CD4-positive, alpha-beta memory T cell (primary cell): ENCODE data around the gene TMEM38A. TPM values are rescaled to one million over a fixed set of nuclear protein-coding genes. Genes with fewer than 3 reads are reported as not detected.
A peak's percentile ranks its signal among the peaks of the same experiment; 100 is the strongest.

Experiments used
- CTCF ChIA-PET: fragments of 350-600 bp; sonication (Branson Sonifier 250); formaldehyde crosslinking; loops from one replicate; lab custom pipeline; 2021; ENCODE audit warnings: inconsistent platforms; ENCODE audit not compliant: partially characterized antibody; lab: Charles Lee
- POLR2A ChIA-PET: fragments of 350-600 bp; sonication (Branson Sonifier 250); formaldehyde crosslinking; loops from one replicate; lab custom pipeline; 2021; ENCODE audit not compliant: partially characterized antibody; lab: Charles Lee
- DNase-seq, 5 donors: peaks; one replicate each; pipeline versions ENCODE4 v3.0.0 to v3.0.0-alpha.2; 2020 to 2022; ENCODE audit warnings: mixed read lengths in 1 of 5
- H3K27ac ChIP-seq: one replicate; pipeline ENCODE4 v1.7.0; 2013; ENCODE audit warnings: low read depth, low read length
- H3K27me3 ChIP-seq: 2 replicates; pipeline ENCODE4 v1.7.0; 2013; ENCODE audit warnings: mild to moderate bottlenecking, low read length, moderate library complexity; ENCODE audit not compliant: insufficient read depth
- H3K36me3 ChIP-seq: 2 replicates; pipeline ENCODE4 v1.7.0; 2013; ENCODE audit warnings: mild to moderate bottlenecking, low read length, moderate library complexity; ENCODE audit not compliant: insufficient read depth
- H3K4me1 ChIP-seq: 2 replicates; pipeline ENCODE4 v1.7.0; 2013; ENCODE audit warnings: mild to moderate bottlenecking, low read length, moderate library complexity; ENCODE audit not compliant: insufficient read depth
- H3K4me3 ChIP-seq, 2 donors: one replicate each; pipeline ENCODE4 v1.7.0; 2013; ENCODE audit warnings: low read length in 2 of 2, mild to moderate bottlenecking in 1 of 2
- H3K9me3 ChIP-seq, 2 donors: one replicate each; pipeline ENCODE4 v1.7.0; 2013; ENCODE audit warnings: low read length in 2 of 2, control low read depth in 1 of 2; ENCODE audit not compliant: control insufficient read depth in 1 of 2
- H3K27ac Mint-ChIP-seq, 7 donors: one replicate each; pipeline ENCODE4 v1.8.0; 2020 to 2021; ENCODE audit warnings: mixed read lengths in 7 of 7, mild to moderate bottlenecking in 6 of 7, inconsistent platforms in 3 of 7, moderate library complexity in 3 of 7
- H3K27me3 Mint-ChIP-seq, 2 donors: one replicate each; pipeline ENCODE4 v1.8.0; 2020 to 2021; ENCODE audit warnings: mixed read lengths in 2 of 2
- H3K36me3 Mint-ChIP-seq, 2 donors: one replicate each; pipeline ENCODE4 v1.8.0; 2020 to 2021; ENCODE audit warnings: mixed read lengths in 2 of 2, inconsistent platforms in 1 of 2, mild to moderate bottlenecking in 1 of 2
- H3K4me1 Mint-ChIP-seq, 4 donors: one replicate each; pipeline ENCODE4 v1.8.0; 2020 to 2021; ENCODE audit warnings: mixed read lengths in 4 of 4, mild to moderate bottlenecking in 1 of 4
- H3K4me3 Mint-ChIP-seq, 8 donors: one replicate each; pipeline ENCODE4 v1.8.0; 2020 to 2021; ENCODE audit warnings: mixed read lengths in 8 of 8, mild to moderate bottlenecking in 7 of 8, moderate library complexity in 6 of 8, inconsistent platforms in 3 of 8
- H3K9me3 Mint-ChIP-seq, 8 donors: one replicate each; pipeline ENCODE4 v1.8.0; 2020 to 2021; ENCODE audit warnings: mixed read lengths in 8 of 8, mild to moderate bottlenecking in 5 of 8, inconsistent platforms in 3 of 8, moderate library complexity in 1 of 8
- intact Hi-C: fragments of 100-400 bp; cut with micrococcal nuclease; formaldehyde crosslinking; loops from one replicate; pipeline ENCODE4 v1.15.1; 2023
- polyA plus RNA-seq, 2 donors: library from polyadenylated mRNA; unstranded; fragments of 300-500 nt; fragmentation: Illumina TruSeq; gene quantifications; one replicate each; pipeline ENCODE4 v1.2.3, GENCODE V29; 2021
- total RNA-seq, 2 experiments: library from RNA; stranded (reverse); gene quantifications; one replicate each; pipeline ENCODE4 v1.2.3, GENCODE V29; 2021

Gene TMEM38A
- total and polyA plus RNA-seq, 4 experiments from 2014 or later = 0.22 to 1.2 (median 0.83) TPM

DNA sequence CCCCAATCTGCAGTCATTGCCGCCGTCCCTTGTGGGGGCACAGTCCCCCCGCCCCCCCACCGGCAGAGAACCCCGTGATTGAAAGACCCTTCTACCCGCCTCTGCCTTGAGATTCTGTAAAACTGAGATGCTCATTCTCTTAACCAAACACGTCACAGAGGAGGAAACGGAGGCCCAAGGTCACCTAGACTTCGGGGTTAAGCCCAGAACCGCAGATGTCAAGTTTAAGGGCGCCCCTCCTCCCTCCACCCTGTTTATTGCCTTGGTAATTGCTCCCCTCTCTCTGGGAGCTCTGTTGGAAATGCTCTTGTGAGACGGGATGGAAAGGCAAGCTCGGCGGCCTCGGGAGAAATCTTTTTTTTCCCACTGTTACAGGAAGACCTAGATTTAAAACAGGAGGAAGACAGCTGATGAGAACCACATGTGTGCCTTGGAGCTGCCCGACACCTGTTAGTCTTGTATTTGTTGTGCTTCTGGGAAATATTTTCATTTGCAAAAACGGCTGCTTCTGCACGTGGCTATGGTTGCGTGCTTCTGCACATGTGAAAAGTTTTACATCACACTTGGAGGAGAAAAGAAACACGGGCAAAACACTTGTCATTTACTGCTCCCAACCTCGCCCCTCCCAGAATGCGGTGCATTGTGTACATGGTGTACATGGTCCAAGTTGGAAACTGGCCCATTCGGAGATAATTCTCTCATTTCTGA lies 31.8 kb upstream of the TMEM38A start:
- ChIA-PET CTCF (interaction anchor here (0.8 kb wide), 1 partner anchor 133 kb away, joined by 4 read pairs; the partner anchor contains the start of genes C19orf44 and CALR3), POLR2A (interaction anchor here (1.0 to 4.7 kb wide), 13 partner anchors 9 to 262 kb away, joined by 3 to 69 read pairs (median 8); partner anchors contain the start of genes C19orf44, CALR3, CHERP and SMIM7)
- H3K4me1 Mint-ChIP-seq = peaks cover 24 to 46% (median 36%) of the 10 kb centered on the region in 4 donors
- H3K27me3 Mint-ChIP-seq = no peaks in the 10 kb centered on the region
- H3K27ac Mint-ChIP-seq = peak overlapping the region; percentile 93 to 99 (median 98)
- H3K9me3 ChIP-seq = no peaks in the 10 kb centered on the region
- H3K4me1 ChIP-seq = peaks cover 34% of the 10 kb centered on the region
- no peaks in the 10 kb centered on the region for H3K27me3 ChIP-seq
- H3K9me3 Mint-ChIP-seq = no peaks in the 10 kb centered on the region
- peaks cover 14 to 55% of the 10 kb centered on the region in 2 donors for H3K36me3 Mint-ChIP-seq
- peak overlapping the region; percentile 42 to 90 for H3K4me3 ChIP-seq
- H3K36me3 ChIP-seq = peaks cover 3% of the 10 kb centered on the region
- intact Hi-C loops = loop anchor here (1.0 to 2.0 kb wide), 7 partner anchors 31 to 158 kb away; partner anchors contain the start of genes C19orf44, CALR3, CHERP and EPS15L1
- peak overlapping the region; percentile 95 to 99 (median 98) for H3K4me3 Mint-ChIP-seq
- DNase-seq = peak in 1 of 5 donors; percentile 51
- H3K27ac ChIP-seq = peak overlapping the region; percentile 91

DNA sequence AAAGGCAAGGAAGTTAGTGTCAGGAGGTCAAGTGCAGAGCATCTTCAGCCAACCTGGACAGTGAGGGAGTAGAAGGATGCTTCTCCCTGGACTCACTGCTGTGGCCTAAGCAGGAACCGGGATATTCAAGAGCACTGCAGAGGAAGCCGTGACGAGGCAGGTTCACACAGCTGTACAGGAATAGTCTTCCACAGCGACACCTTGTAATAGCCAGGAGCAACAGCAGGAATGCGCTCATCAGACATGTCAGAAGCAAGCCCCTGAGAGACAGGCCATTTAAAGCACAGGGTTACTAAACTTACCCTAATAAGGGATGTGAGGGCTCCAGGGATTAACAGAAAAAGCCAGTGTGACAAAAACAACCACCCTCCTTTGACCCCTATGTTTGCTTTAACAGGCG lies 29.5 kb upstream of the TMEM38A start:
- Mint-ChIP-seq H3K9me3 (no peaks in the 10 kb centered on the region), H3K27me3 (no peaks in the 10 kb centered on the region), H3K4me3 (no peak overlapping the region), H3K27ac (peak overlapping the region in 4 of 7 donors; percentile 31 to 70 (median 56)), H3K4me1 (peaks cover 11 to 22% (median 19%) of the 10 kb centered on the region in 4 donors), H3K36me3 (peaks cover 7 to 46% of the 10 kb centered on the region in 2 donors)
- Histone ChIP-seq H3K27me3 (no peaks in the 10 kb centered on the region), H3K36me3 (peaks cover 6% of the 10 kb centered on the region), H3K4me3 (no peak overlapping the region), H3K27ac (no peak overlapping the region), H3K4me1 (peaks cover 17% of the 10 kb centered on the region), H3K9me3 (no peaks in the 10 kb centered on the region)
- intact Hi-C loops = no loop called here
- CTCF ChIA-PET = interaction anchor here (0.7 kb wide), 1 partner anchor 26 kb away, joined by 3 read pairs; no protein-coding TSS in a partner anchor
- no peak for DNase-seq
- POLR2A ChIA-PET = interaction anchor here (4.6 kb wide), 1 partner anchor 29 kb away, joined by 41 read pairs; the partner anchor contains the start of genes SMIM7 and TMEM38A

DNA sequence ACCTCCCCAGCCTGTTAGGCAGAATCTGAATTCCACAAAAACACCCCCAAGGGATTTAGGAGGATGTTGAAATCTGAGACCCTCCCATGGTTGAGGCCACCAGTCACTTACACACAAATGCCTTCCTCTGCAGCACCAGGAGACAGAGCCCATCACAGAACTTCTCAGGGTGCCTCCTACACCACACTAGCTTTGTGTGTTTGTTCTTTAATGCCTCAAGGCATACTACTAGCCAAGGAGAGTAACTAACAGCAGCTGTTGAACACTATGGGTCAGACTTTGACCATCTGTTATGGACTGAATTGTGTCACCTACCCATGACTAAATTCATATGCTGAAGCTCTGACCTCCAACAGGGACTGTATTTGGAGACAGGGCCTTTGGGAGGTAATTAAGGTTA lies 23.4 kb upstream of the TMEM38A start:
- Mint-ChIP-seq H3K27me3 (no peaks in the 10 kb centered on the region), H3K9me3 (no peaks in the 10 kb centered on the region), H3K36me3 (peaks cover 11 to 47% of the 10 kb centered on the region in 2 donors), H3K4me3 (no peak overlapping the region), H3K27ac (peak overlapping the region in 4 of 7 donors; percentile 52 to 77 (median 70)), H3K4me1 (peaks cover 8 to 16% (median 11%) of the 10 kb centered on the region in 4 donors)
- no peak for DNase-seq
- Histone ChIP-seq H3K36me3 (peaks cover 33% of the 10 kb centered on the region), H3K4me1 (no peaks in the 10 kb centered on the region), H3K9me3 (no peaks in the 10 kb centered on the region), H3K27ac (no peak overlapping the region), H3K27me3 (no peaks in the 10 kb centered on the region), H3K4me3 (no peak overlapping the region)
- POLR2A ChIA-PET = interaction anchor here (1.1 to 1.3 kb wide), 2 partner anchors 22 to 163 kb away, joined by 3 to 4 read pairs; partner anchors contain the start of gene SMIM7
- intact Hi-C loops = no loop called here
- CTCF ChIA-PET = no interaction called here

DNA sequence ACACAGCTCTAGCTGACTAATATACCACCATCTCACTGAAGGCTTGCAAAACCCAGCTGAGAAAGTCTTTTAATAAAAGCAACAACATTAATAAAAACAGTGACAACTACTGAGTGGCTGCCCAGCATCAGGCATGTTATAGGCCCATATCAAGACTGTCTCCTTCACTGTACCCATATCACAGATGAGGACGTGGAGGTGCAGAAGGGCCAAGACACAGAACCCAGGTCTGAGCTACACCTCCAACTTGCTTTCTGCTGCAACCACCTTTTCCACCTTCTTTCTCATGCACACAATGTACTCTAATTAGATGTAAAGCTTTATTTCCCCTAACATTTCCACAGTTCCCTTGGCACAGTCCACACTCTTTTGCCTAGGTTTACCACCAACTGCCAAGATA lies 22.3 kb upstream of the TMEM38A start:
- Mint-ChIP-seq H3K9me3 (no peaks in the 10 kb centered on the region), H3K27me3 (no peaks in the 10 kb centered on the region), H3K4me1 (peaks cover 9 to 20% (median 15%) of the 10 kb centered on the region in 4 donors), H3K4me3 (no peak overlapping the region), H3K27ac (peak overlapping the region in 5 of 7 donors; percentile 17 to 63 (median 42)), H3K36me3 (peaks cover 16 to 55% of the 10 kb centered on the region in 2 donors)
- intact Hi-C loops = no loop called here
- Histone ChIP-seq H3K4me1 (no peaks in the 10 kb centered on the region), H3K4me3 (no peak overlapping the region), H3K36me3 (peaks cover 40% of the 10 kb centered on the region), H3K9me3 (no peaks in the 10 kb centered on the region), H3K27ac (no peak overlapping the region), H3K27me3 (no peaks in the 10 kb centered on the region)
- DNase-seq = no peak
- CTCF ChIA-PET = no interaction called here
- POLR2A ChIA-PET = interaction anchor here (0.9 to 1.6 kb wide), 4 partner anchors 10 to 164 kb away, joined by 3 to 8 read pairs (median 4); no protein-coding TSS in a partner anchor

DNA sequence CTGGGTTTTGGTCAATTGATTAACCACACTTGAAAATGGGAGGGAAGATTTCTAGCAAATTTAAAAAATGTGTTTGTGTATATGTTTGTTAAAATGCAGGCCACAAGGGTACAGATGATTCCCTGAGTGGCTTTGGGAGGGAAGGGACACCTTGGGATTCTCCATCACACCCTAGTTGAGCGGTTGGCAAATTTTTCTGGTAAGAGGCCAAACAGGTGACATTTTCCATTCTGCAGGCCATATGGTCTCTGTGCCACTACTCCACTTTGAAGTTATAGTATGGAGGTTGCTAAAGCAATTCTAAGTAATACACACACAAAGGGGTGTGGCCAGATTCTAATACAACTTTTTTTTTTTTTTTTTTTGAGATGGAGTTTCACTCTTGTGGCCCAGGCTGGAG lies 20.0 kb upstream of the TMEM38A start:
- H3K4me3 Mint-ChIP-seq = no peak overlapping the region
- POLR2A ChIA-PET = no interaction called here
- no peaks in the 10 kb centered on the region for H3K27me3 Mint-ChIP-seq
- CTCF ChIA-PET = no interaction called here
- H3K4me3 ChIP-seq = no peak overlapping the region
- no peak overlapping the region for H3K27ac ChIP-seq
- no peaks in the 10 kb centered on the region for H3K4me1 ChIP-seq
- peaks cover 52% of the 10 kb centered on the region for H3K36me3 ChIP-seq
- H3K27me3 ChIP-seq = no peaks in the 10 kb centered on the region
- intact Hi-C loops = no loop called here
- no peak for DNase-seq
- H3K4me1 Mint-ChIP-seq = peaks cover 11 to 31% (median 19%) of the 10 kb centered on the region in 4 donors
- H3K27ac Mint-ChIP-seq = peak overlapping the region in 1 of 7 donors; percentile 18
- H3K9me3 Mint-ChIP-seq = no peaks in the 10 kb centered on the region
- peaks cover 29 to 58% of the 10 kb centered on the region in 2 donors for H3K36me3 Mint-ChIP-seq
- H3K9me3 ChIP-seq = no peaks in the 10 kb centered on the region

DNA sequence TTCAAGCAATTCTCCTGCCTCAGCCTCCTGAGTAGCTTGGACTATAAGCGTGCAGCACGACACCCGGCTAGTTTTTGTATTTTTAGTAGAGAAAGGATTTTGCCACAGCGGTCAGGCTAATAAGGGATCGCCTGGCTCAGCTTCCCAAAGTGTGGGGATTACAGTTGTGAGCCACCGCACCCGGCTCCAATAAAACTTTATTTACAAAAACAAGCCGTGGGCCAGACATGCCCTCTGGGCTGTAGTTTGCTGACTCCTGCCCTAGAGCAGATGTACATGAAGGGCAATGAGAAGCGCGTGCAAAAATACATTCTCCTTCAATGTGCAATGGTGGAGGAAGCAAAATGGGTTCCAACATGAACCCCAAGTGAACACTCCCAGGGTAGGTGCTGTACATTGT lies 19.2 kb upstream of the TMEM38A start:
- Histone ChIP-seq H3K27me3 (no peaks in the 10 kb centered on the region), H3K27ac (no peak overlapping the region), H3K4me3 (no peak overlapping the region), H3K36me3 (peaks cover 56% of the 10 kb centered on the region), H3K4me1 (no peaks in the 10 kb centered on the region), H3K9me3 (no peaks in the 10 kb centered on the region)
- H3K4me1 Mint-ChIP-seq = peaks cover 10 to 31% (median 18%) of the 10 kb centered on the region in 4 donors
- H3K36me3 Mint-ChIP-seq = peaks cover 32 to 58% of the 10 kb centered on the region in 2 donors
- ChIA-PET POLR2A (no interaction called here), CTCF (no interaction called here)
- intact Hi-C loops = no loop called here
- no peaks in the 10 kb centered on the region for H3K9me3 Mint-ChIP-seq
- H3K4me3 Mint-ChIP-seq = no peak overlapping the region
- no peak for DNase-seq
- no peaks in the 10 kb centered on the region for H3K27me3 Mint-ChIP-seq
- no peak overlapping the region for H3K27ac Mint-ChIP-seq

DNA sequence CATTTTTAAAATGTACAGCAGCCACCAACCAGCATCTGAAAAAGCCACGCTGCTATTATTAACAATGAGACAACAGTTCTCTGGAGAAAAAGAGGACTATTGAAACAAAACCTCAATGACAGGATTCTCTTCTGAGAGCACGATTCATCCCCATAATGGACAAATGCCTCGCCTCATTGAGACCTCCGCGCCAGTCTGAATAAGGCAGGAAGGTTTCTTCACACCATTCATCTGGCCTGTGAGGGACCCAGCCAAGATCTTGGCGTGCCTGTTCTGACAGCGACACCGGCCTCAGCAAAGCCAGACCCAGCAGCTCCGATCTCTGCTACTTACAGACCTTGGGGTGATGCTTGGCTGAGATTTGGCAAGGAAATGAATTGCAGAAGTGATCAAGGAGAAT lies 15.8 kb upstream of the TMEM38A start:
- ChIA-PET CTCF (no interaction called here), POLR2A (no interaction called here)
- Histone ChIP-seq H3K27ac (no peak overlapping the region), H3K4me1 (no peaks in the 10 kb centered on the region), H3K27me3 (no peaks in the 10 kb centered on the region), H3K9me3 (no peaks in the 10 kb centered on the region), H3K36me3 (peaks cover 65% of the 10 kb centered on the region), H3K4me3 (no peak overlapping the region)
- Mint-ChIP-seq H3K27ac (peak overlapping the region in 2 of 7 donors; percentile 19 to 41), H3K9me3 (no peaks in the 10 kb centered on the region), H3K27me3 (no peaks in the 10 kb centered on the region), H3K36me3 (peaks cover 34 to 59% of the 10 kb centered on the region in 2 donors), H3K4me3 (no peak overlapping the region), H3K4me1 (peaks cover 6 to 27% (median 15%) of the 10 kb centered on the region in 4 donors)
- no peak for DNase-seq
- intact Hi-C loops = no loop called here
